CD4-positive, alpha-beta T cell treated with Interleukin-4 for 4 hours (primary cell): Measurements from ENCODE around the gene TSPAN4.

Source experiments
- DNase-seq: peaks from one replicate; pipeline ENCODE4 v3.0.0-alpha.2; 2020

The TSPAN4 gene

GRCh38 chr11:893008-893654, 50.5 kb downstream of the TSPAN4 start:
- no peak for DNase-seq

- DNase-seq, result no peak
Measured at GRCh38 chr11:894575-895201, 52.0 kb downstream of the TSPAN4 start.

- no peak for DNase-seq
Measured at GRCh38 chr11:895331-896110, 52.9 kb downstream of the TSPAN4 start.

GRCh38 chr11:897253-898142, 54.8 kb downstream of the TSPAN4 start:
- DNase-seq, result no peak

GRCh38 chr11:898143-898511, 55.5 kb downstream of the TSPAN4 start:
- DNase-seq, result no peak

GRCh38 chr11:898540-899190, 56.0 kb downstream of the TSPAN4 start:
- no peak for DNase-seq

- DNase-seq, result no peak
Measured at GRCh38 chr11:899724-900123, 57.1 kb downstream of the TSPAN4 start.

- no peak for DNase-seq
Measured at GRCh38 chr11:900545-900944, 57.9 kb downstream of the TSPAN4 start.

GRCh38 chr11:901452-902061, 58.9 kb downstream of the TSPAN4 start:
- no peak for DNase-seq

GRCh38 chr11:904380-904779, 61.7 kb downstream of the TSPAN4 start:
- DNase-seq, result no peak

- no peak for DNase-seq
Measured at GRCh38 chr11:905952-906351, 63.3 kb downstream of the TSPAN4 start.

GRCh38 chr11:907668-908067, 65.0 kb downstream of the TSPAN4 start:
- DNase-seq, result no peak

GRCh38 chr11:908273-908672, 65.6 kb downstream of the TSPAN4 start:
- DNase-seq, result no peak

GRCh38 chr11:909406-909805, 66.8 kb downstream of the TSPAN4 start:
- no peak for DNase-seq

GRCh38 chr11:910044-910588, 67.5 kb downstream of the TSPAN4 start:
- no peak for DNase-seq

GRCh38 chr11:910589-911030, 68.0 kb downstream of the TSPAN4 start, which contains the start of gene CHID1:
TSS of gene CHID1 (minus strand) at chr11:910810. CDS start at chr11:904816, 5,994 bp downstream.
- DNase-seq, result peak; percentile 82

- DNase-seq, result peak; percentile 8
Measured at GRCh38 chr11:911031-911889, 68.6 kb downstream of the TSPAN4 start.

- no peak for DNase-seq
Measured at GRCh38 chr11:911890-912219, 69.2 kb downstream of the TSPAN4 start.

- DNase-seq, result no peak
Measured at GRCh38 chr11:912266-912665, 69.6 kb downstream of the TSPAN4 start.

- DNase-seq, result no peak
Measured at GRCh38 chr11:913043-913442, 70.4 kb downstream of the TSPAN4 start.

GRCh38 chr11:914204-914603, 71.6 kb downstream of the TSPAN4 start:
- no peak for DNase-seq
